Activated naive CD4-positive, alpha-beta T cell treated with anti-CD3 and anti-CD28 coated beads, Interleukin-2, amount 50 U/mL, for 72 hours (primary cell): ENCODE measurements around the gene SIAH2. TPM values are rescaled to one million over a fixed set of nuclear protein-coding genes. Genes with fewer than 3 reads are reported as not detected.
A peak's percentile ranks its signal among the peaks of the same experiment; 100 is the strongest.

ENCODE experiments used
- ATAC-seq, 2 donors: fragments of 150-1000 bp; cut with Tn5 transposase; 2 replicates each; pipeline ENCODE4 v1.10.0; 2021; ENCODE audit warnings: mild to moderate bottlenecking in 2 of 2, moderate library complexity in 2 of 2
- DNase-seq, 2 donors: peaks; one replicate each; pipeline ENCODE4 v3.0.0; 2021 to 2022; ENCODE audit warnings: low spot score in 2 of 2
- H3K27ac Mint-ChIP-seq, 2 donors: one replicate each; pipeline ENCODE4 v1.8.0; 2022; ENCODE audit warnings: mild to moderate bottlenecking in 2 of 2, mixed read lengths in 2 of 2
- H3K36me3 Mint-ChIP-seq, 2 donors: one replicate each; pipeline ENCODE4 v1.8.0; 2022; ENCODE audit warnings: mixed read lengths in 2 of 2
- H3K9me3 Mint-ChIP-seq, 2 donors: one replicate each; pipeline ENCODE4 v1.8.0; 2022; ENCODE audit warnings: mixed read lengths in 2 of 2
- total RNA-seq, 2 donors: library from RNA; stranded (reverse); gene quantifications; one replicate each; pipeline ENCODE4 v1.2.3, GENCODE V29; 2022

Gene SIAH2
- total RNA-seq, 2 donors from 2014 or later = 68.3 to 74.7 TPM

- Mint-ChIP-seq H3K27ac (peak overlapping the region; percentile 94 to 99), H3K9me3 (no peaks in the 10 kb centered on the region), H3K36me3 (peaks cover 61 to 75% of the 10 kb centered on the region in 2 donors)
- peak; percentile 47 to 52 for ATAC-seq
- DNase-seq = no peak
Observed at GRCh38 chr3:150760431-150761200, 2.4 kb downstream of the SIAH2 start.

DNA sequence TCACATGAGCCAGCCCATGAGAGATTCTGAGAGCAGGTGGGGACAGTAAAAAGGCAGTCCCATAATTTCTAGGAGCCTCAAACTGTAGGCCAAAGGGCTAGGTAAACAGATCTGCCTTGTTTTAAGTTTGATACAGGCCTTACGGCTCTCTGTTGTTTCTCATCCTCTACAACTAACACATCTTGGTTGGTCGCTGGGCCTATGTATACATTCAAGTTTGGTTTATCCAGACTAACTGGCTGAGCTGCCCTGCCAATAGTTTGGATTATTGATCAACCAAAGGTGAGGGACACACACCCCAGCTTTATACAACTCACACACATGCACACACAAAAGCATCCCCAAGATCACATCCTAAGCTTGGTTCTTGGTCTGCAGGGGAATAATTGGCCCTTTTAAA lies 3.0 kb downstream of the SIAH2 start:
- peaks cover 61 to 78% of the 10 kb centered on the region in 2 donors for H3K36me3 Mint-ChIP-seq
- H3K9me3 Mint-ChIP-seq = no peaks in the 10 kb centered on the region
- DNase-seq = no peak
- ATAC-seq = no peak
- peak overlapping the region; percentile 94 to 99 for H3K27ac Mint-ChIP-seq

DNA sequence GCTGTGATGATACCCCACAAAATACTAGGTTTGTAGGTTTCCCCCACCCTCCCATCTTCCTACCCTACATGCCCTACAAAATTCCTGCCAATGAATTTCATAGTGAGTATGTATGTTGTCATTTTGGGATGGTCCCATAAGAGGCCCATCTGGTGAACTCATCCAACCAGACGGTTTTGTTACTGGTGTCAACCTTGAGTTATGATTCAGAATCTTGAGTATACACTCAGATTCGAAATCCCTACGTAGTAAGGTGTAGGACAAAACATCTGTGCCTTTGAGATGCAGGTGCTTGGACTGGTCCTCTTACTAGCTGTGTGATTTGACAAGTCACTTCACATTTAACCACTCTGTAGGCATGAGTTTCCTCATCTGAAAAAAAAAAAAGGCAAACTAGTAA lies 3.6 kb downstream of the SIAH2 start:
- DNase-seq (no peak), ATAC-seq (peak; percentile 19 to 32)
- no peaks in the 10 kb centered on the region for H3K9me3 Mint-ChIP-seq
- H3K27ac Mint-ChIP-seq = peak overlapping the region; percentile 94 to 99
- H3K36me3 Mint-ChIP-seq = peaks cover 63 to 84% of the 10 kb centered on the region in 2 donors

DNA sequence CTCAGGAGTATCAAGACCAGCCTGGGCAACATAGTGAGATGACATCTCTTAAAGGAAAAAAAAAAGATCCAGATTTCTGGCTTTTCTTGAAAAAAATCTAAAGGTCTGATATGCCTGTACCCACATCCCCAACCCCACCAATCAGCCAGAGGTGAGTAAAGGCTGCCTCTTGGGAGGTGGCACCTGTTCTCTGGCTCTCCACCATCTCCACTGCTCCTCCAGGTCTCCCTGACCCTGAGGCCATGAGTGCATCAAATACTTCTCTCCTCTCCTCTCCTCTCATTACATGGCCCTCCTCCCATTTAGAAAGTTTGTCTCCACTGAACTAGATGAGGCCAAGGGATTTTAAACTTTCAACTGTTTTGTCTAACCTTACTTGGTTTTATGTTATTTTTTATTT lies 5.2 kb downstream of the SIAH2 start:
- no peak for DNase-seq
- Mint-ChIP-seq H3K36me3 (peaks cover 65 to 88% of the 10 kb centered on the region in 2 donors), H3K9me3 (no peaks in the 10 kb centered on the region), H3K27ac (peak overlapping the region; percentile 95 to 99)
- ATAC-seq = no peak

DNA sequence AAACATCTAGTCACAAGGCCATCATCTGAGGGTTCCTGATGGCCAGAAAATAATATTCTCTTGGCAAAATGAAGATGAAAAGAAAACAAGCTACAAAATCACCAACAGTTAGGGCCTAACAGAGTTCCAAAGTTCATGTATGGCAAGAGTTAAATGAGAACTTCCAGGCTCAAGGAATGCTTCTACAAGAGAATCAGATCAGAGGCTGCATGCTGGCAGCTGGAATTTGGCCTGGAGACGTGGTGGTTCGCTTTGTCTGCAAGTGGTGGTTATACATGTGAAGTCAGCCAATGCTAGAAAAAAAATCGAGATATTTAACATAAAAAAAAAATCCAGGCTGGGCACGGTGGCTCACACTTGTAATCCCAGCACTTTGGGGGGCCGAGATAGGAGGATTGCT lies 5.6 kb downstream of the SIAH2 start:
- H3K36me3 Mint-ChIP-seq = peaks cover 67 to 91% of the 10 kb centered on the region in 2 donors
- no peak for ATAC-seq
- no peak for DNase-seq
- H3K27ac Mint-ChIP-seq = peak overlapping the region; percentile 95 to 99
- no peaks in the 10 kb centered on the region for H3K9me3 Mint-ChIP-seq

GRCh38 chr3:150756491-150757059 lies 6.4 kb downstream of the SIAH2 start:
- no peak for ATAC-seq
- no peak for DNase-seq
- peak overlapping the region; percentile 95 to 99 for H3K27ac Mint-ChIP-seq
- H3K36me3 Mint-ChIP-seq = peaks cover 59 to 89% of the 10 kb centered on the region in 2 donors
- no peaks in the 10 kb centered on the region for H3K9me3 Mint-ChIP-seq

DNA sequence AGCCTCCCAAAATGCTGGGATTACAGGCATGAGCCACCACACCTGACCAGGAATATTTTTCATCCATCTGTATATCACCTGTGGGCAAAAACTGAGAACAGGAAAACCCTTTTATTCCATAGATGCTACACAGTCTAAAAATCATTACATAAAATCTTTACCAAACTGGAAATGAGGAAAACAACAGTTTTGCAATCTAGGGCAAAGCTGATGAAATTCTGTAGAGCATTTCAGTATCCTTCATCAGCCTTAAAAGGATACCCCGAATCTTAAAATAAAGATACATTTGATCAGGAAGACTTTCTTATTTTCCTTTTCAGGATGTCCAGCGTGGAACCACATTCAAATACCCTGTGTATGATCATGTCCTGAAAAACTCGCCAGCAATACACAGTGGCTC lies 7.1 kb downstream of the SIAH2 start:
- H3K27ac Mint-ChIP-seq = peak overlapping the region in 1 of 2 donors; percentile 65
- DNase-seq (no peak), ATAC-seq (no peak)
- H3K36me3 Mint-ChIP-seq = peaks cover 52 to 89% of the 10 kb centered on the region in 2 donors
- no peaks in the 10 kb centered on the region for H3K9me3 Mint-ChIP-seq

- Mint-ChIP-seq H3K9me3 (no peaks in the 10 kb centered on the region), H3K36me3 (peaks cover 42 to 89% of the 10 kb centered on the region in 2 donors), H3K27ac (peak overlapping the region in 1 of 2 donors; percentile 29)
- DNase-seq (no peak), ATAC-seq (no peak)
Observed at GRCh38 chr3:150754896-150755295, 8.1 kb downstream of the SIAH2 start.

- DNase-seq = no peak
Observed at GRCh38 chr3:150751781-150752263, 11.1 kb downstream of the SIAH2 start.

GRCh38 chr3:150749255-150749654 lies 13.7 kb downstream of the SIAH2 start:
- ATAC-seq = no peak
- Mint-ChIP-seq H3K9me3 (no peaks in the 10 kb centered on the region), H3K36me3 (peaks cover 30 to 66% of the 10 kb centered on the region in 2 donors), H3K27ac (peak overlapping the region in 1 of 2 donors; percentile 15)
- DNase-seq = no peak

More at GRCh38 chr3:150751781-150752263, 11.1 kb downstream of the SIAH2 start:
- Mint-ChIP-seq H3K36me3 (peaks cover 21 to 74% of the 10 kb centered on the region in 2 donors), H3K27ac (peak overlapping the region; percentile 64 to 97), H3K9me3 (no peaks in the 10 kb centered on the region)
- peak in 1 of 2 donors; percentile 22 for ATAC-seq

DNA sequence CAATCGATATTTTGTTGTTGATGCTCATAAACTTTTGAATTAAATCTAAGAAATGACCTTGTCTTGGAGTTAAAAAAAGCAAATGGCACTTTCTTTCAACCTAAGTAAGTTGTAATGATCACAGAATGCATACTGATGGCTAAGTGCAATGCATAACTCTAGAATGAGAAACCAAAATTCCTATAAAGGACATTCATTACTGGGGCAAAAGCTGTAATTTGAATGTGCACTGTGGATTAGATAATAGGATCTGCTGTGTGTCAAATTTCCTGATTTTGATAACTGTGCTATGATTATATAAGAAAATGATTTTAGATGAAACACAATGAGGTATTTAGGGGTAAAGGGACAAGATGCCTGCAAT lies 14.3 kb downstream of the SIAH2 start:
- H3K9me3 Mint-ChIP-seq = no peaks in the 10 kb centered on the region
- peak overlapping the region in 1 of 2 donors; percentile 15 for H3K27ac Mint-ChIP-seq
- no peak for ATAC-seq
- peaks cover 25 to 66% of the 10 kb centered on the region in 2 donors for H3K36me3 Mint-ChIP-seq
- DNase-seq = no peak

GRCh38 chr3:150747886-150748683 lies 14.9 kb downstream of the SIAH2 start:
- no peak for DNase-seq
- Mint-ChIP-seq H3K27ac (peak overlapping the region in 1 of 2 donors; percentile 66), H3K9me3 (no peaks in the 10 kb centered on the region), H3K36me3 (peaks cover 28 to 69% of the 10 kb centered on the region in 2 donors)
- peak in 1 of 2 donors; percentile 29 for ATAC-seq

DNA sequence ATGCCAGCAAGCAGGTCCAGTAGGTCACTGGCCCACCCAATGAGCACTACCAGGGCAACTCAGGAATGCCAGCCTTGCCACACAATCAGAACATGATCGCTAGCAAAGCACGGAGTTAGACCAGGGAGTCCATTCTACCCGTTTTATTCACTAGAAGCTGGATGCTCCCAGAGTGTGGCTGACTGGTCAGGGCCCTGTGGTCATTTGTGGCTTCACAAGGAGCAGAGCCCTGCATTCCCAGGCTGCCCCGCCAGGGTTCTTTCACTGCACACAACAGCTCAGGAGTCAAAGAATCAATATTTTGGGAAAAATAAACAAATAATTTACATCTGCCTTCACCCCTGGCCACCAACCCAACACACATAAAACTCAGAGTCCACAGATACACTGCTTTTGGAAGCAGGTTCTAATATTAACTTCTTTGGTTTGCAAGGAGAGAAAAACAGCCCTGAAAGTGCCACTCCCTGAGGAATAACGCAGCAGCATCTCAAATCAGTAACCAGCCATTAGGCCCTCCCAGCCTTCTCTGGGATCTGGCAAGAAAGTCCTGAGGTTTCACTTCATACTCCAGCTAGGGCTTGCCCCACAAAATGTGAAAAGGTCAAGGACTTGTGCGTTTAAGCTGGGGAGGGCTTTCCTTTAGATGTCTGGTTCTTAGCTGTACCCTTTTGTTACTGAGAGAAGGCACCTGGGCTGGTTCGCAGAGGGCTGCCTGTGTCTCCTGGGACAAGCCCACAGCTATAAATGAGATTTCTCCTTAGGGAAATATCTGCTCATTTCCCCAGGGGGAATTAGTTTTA lies 16.0 kb downstream of the SIAH2 start:
- DNase-seq (no peak), ATAC-seq (no peak)
- peaks cover 32 to 69% of the 10 kb centered on the region in 2 donors for H3K36me3 Mint-ChIP-seq
- H3K9me3 Mint-ChIP-seq = no peaks in the 10 kb centered on the region
- peak overlapping the region; percentile 61 to 67 for H3K27ac Mint-ChIP-seq

GRCh38 chr3:150745832-150746231 lies 17.1 kb downstream of the SIAH2 start:
- DNase-seq (no peak), ATAC-seq (no peak)
- Mint-ChIP-seq H3K36me3 (peaks cover 32 to 71% of the 10 kb centered on the region in 2 donors), H3K9me3 (no peaks in the 10 kb centered on the region), H3K27ac (peak overlapping the region; percentile 67 to 94)

- peak overlapping the region; percentile 29 to 94 for H3K27ac Mint-ChIP-seq
- no peaks in the 10 kb centered on the region for H3K9me3 Mint-ChIP-seq
- peaks cover 32 to 63% of the 10 kb centered on the region in 2 donors for H3K36me3 Mint-ChIP-seq
- no peak for DNase-seq
- no peak for ATAC-seq
Observed at GRCh38 chr3:150744919-150745211, 18.1 kb downstream of the SIAH2 start.
